Measurements from ENCODE around the gene DCDC2B. TPM values are rescaled to one million over a fixed set of nuclear protein-coding genes. Genes with fewer than 3 reads are reported as not detected.

DCDC2B gene
- total RNA-seq, 5 donors from 2014 or later (not counting 1 experiment from before 2014, with no cell fraction given): 0.18 TPM; not detected in 4

Other genes with a start within 250 kb of the DCDC2B start
- gene KHDRBS1, start 195.2 kb upstream of the DCDC2B start, total RNA-seq: 100 to 1,000 TPM in 3 of 5 donors, 10 to 100 TPM in 2; 98.9 to 115 (median 111) TPM
- gene TMEM39B, start 136.2 kb upstream of the DCDC2B start, total RNA-seq: 10 to 100 TPM; 14.5 to 28.1 (median 24.5) TPM
- 10 to 100 TPM; 46.2 to 53.6 (median 52.3) TPM for gene KPNA6, start 101.0 kb upstream of the DCDC2B start, total RNA-seq
- gene TXLNA, start 29.4 kb upstream of the DCDC2B start, total RNA-seq: 10 to 100 TPM; 25.3 to 47.7 (median 43.8) TPM
- 1 to 10 TPM; 6.5 to 9.0 (median 6.8) TPM for gene CCDC28B, start 8.5 kb upstream of the DCDC2B start, total RNA-seq
- gene IQCC, start 3.4 kb upstream of the DCDC2B start, total RNA-seq: 1 to 10 TPM; 1.3 to 3.6 (median 2.3) TPM
- gene TMEM234, start 13.3 kb downstream of the DCDC2B start, total RNA-seq: 10 to 100 TPM; 14.0 to 29.6 (median 26.0) TPM
- 100 to 1,000 TPM in 2 of 5 donors, 10 to 100 TPM in 3; 94.9 to 117 (median 98.4) TPM for gene EIF3I, start 13.3 kb downstream of the DCDC2B start, total RNA-seq
- 1 to 10 TPM in 1 of 5 donors, under 1 TPM in 4; 0.65 to 1.0 (median 0.95) TPM for gene FAM167B, start 38.1 kb downstream of the DCDC2B start, total RNA-seq
- gene LCK, start 42.2 kb downstream of the DCDC2B start, total RNA-seq: 100 to 1,000 TPM; 341 to 489 (median 428) TPM
- gene HDAC1, start 83.0 kb downstream of the DCDC2B start, total RNA-seq: 100 to 1,000 TPM; 117 to 153 (median 142) TPM
- gene MARCKSL1, start 127.1 kb downstream of the DCDC2B start, total RNA-seq: 10 to 100 TPM; 28.1 to 46.5 (median 41.4) TPM
- 10 to 100 TPM; 27.0 to 43.0 (median 32.0) TPM for gene FAM229A, start 153.4 kb downstream of the DCDC2B start, total RNA-seq
- gene TSSK3, start 153.4 kb downstream of the DCDC2B start, total RNA-seq: 1 to 10 TPM in 3 of 5 donors, under 1 TPM in 1, not detected in 1; 0.65 to 4.3 (median 2.3) TPM
- gene BSDC1, start 185.4 kb downstream of the DCDC2B start, total RNA-seq: 100 to 1,000 TPM in 3 of 5 donors, 10 to 100 TPM in 2; 93.4 to 190 (median 105) TPM

Measured in T-cell (primary cell).